Stimulated activated CD4-positive, alpha-beta T cell treated with anti-CD3 and anti-CD28 coated beads, Interleukin-12 subunit alpha, Interleukin-12 subunit beta, amount 100 ng/mL, for 24 hours (primary cell): ENCODE data around the gene COQ10B.

ENCODE experiments used
- DNase-seq, 2 experiments: peaks; one replicate each; pipeline ENCODE4 v3.0.0-alpha.2; 2020; ENCODE audit warnings: low read depth in 2 of 2

The COQ10B gene

DNA sequence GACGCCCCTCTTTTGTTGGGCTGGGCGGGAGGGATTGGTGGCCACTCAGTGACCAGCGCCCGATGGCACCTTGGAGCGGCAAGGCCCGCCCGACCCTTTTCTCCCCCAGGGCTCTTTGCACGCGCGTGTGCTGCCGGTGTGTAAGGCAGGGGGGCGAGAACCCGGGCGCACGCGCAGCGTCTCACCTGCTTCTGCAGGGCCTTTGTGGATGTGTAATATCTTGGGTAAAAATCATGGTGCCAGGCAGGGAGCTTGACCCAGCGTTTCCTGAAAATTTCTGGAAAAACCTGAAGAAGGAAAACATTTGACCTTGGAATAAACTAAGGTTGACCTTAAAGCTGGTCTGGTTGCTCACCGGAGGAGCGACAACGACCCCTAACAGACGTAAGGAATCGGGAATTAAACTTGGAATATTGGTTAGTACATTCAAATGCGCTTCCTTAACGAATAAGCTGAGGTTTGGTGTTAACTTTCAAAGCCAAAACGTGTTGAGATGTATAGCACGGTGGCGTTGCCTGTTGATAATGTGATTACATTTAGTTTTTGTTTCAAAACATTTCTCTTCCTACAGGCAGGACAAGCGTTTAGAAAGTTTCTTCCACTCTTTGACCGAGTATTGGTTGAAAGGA lies 47.3 kb downstream of the COQ10B start:
- no peak for DNase-seq

DNA sequence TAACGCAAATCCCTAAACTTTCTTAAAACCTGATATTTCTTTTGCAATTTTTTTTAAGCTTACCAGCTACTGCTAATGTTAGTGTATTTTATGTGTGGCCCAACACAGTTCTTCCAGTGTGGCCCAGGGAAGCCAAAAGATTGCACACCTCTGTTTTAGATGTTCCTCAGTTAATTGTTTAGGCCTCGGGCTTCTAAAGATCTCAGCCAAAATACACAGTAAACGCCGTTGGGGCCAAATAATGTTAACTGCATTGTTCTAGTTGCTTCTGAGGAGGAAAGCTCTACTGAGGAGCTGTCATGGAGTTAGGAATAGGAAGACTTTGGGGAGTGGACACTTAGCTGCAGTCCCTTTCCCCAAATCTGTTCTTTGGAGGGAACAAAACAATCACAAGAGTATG lies 48.8 kb downstream of the COQ10B start:
- no peak for DNase-seq

DNA sequence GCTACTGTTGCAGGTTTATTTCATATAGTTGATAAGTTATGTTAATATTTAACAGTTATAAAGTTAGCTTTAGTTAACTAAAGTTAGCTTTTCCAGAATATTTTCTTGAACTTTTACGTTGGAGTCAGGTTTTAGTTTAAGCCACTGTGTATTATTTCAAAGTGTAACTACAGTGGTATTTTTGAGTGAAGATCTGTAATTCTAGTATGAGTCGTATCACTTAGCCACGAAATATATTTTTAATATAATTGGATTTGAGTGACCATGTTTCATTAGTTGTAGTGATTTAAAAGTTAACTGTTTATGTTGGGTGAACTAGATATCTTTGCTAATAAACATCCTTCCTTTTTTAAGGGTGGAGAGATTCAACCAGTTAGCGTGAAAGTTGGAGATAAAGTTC lies 49.3 kb downstream of the COQ10B start:
- no peak for DNase-seq

DNA sequence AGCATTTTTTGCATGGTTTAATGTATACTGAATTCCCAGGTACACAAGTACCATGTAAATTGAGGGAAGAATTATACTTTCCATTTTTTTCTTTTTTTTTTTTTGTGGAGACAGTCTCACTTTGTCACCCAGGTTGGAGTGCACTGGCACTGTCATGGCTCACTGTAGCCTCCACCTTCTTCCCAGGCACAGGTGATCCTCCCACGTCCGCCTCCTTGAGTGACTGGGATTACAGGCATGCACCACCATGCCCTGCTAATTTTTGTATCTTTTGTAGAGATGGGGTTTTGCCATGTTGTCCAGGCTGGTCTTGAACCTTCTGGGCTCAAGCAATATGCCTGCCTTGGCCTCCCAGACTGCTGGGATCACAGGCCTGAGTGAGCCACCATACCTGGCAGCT lies 50.6 kb downstream of the COQ10B start:
- DNase-seq: no peak

DNA sequence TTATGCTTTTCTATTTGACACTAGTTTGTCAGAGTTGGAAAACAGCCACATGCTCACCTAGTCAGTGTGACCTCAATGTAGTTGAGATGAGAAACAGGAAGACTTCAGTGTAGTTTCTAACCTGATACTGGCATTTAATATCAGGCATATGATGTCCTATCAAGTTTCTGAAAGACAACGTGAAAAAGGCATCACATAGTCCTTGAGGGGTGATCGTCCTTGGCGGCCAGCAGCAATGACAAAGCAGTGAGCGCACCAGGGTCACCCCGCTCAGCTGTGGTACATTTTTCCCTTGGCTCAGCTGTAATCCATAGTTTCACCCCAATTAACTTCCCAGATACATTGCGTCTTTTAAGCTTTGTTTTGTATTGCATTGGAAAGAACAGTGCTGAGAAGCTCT lies 51.2 kb downstream of the COQ10B start:
- DNase-seq: no peak

DNA sequence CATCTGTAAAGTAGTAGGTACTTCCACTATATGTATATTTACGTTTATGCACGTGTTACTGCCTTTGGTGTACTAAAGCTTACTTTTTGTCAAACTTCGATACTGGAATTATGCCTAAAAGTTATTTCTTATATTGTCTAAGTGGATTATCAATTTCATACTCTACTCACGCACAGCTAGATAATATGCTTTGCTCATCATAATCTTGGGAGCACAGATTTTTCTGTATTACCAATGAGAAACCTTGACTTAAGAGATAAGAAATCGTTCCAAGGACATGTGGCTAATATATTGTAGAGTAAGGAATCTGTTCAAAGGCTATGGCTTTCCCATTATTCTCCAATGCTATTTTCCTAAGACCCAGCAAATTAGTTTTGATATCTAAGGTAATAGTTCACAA lies 53.3 kb downstream of the COQ10B start:
- no peak for DNase-seq

DNA sequence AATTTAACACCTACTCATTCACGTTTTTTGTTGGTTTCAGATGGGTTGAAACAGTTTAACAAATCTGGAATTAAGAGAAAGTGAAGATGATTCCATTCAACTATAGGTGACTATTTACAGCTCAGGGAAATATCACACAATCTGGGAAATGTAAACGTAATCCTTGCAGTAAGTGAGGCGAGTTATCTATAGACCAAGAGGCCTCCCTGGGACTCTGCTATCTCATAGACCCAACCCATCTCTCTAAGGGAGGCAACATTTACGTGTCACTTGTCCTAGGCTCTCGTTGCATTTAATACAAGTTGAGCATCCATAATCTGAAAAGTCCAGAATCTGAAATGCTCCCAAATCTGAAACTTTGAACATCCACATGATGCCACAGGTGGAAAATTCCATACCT lies 60.6 kb downstream of the COQ10B start:
- DNase-seq: no peak

DNA sequence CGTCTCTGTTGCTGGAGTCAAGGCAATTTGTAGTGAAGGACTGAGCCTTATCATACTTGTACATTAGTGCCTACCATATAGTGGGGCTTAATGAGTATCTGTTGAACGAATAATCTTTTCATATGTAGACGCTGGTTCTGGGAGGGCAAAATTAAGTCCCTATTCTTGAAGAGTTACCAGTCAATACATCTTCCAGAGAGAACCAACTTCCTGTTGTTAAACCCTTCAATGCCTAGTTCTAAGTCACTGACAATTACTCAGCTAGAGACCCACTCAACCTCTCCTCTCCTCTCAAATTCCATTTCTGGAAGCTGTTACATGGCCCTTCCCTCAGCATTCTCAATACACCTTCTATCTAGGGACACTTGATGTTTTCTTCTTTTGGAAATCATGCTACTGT lies 61.4 kb downstream of the COQ10B start:
- DNase-seq: no peak

DNA sequence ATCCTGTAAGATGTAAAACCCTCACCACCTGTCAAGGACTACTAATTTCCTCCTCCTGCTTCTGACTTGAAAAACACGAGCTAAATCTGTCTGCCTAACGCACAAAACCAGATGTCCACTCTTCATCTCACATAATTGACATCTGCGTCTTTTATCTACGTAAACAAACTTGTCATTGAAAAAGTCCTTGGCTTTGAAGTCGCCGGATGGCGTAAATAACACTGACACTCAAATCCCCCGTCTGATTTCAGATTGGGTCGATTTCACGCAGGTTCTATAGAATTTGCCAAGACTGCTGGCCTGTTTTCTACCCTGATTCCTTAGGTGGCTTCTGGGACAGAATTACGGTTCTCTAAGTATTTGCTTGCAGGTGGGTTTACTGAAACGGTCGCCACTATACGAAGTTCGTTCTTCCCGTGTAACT lies 62.0 kb downstream of the COQ10B start:
- peak in 1 of 2 experiments; percentile 3 for DNase-seq

DNA sequence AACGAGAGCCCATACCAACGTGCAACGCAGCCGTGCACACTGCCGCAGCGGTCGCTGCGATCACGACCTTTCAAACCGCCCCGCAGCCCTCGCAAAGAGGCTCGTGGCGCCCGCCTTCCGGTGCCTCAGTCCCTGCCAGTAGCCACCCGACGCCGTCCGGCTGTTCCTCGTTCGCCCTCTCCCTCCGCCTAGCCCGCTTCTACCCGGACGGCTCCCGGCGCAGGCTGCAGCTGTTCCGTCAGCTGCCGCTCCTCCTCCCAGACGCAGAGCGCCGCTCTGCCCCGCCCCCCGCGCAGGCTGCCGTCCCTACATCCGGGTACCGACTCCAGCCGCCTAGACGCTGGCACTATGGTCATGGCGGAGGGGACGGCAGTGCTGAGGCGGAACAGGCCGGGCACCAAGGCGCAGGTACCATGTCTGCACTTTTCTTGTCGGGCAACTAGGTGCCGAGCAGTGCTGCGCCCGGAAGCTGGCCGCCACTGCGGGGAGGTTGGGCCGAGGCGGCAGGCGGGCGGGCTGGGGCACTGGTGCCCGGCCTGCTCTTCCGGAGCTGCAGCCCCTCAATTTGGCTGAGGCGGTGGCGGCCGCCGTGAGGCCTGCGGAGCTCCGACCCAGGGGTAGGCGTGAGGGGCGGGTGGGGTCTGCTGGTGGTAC lies 62.5 kb downstream of the COQ10B start, which contains the start of gene MOB4:
Gene MOB4, plus strand, starts transcription at position 328 of the 654 bp plus-strand sequence. Its CDS starts 21 bp downstream, at position 349.
- DNase-seq: peak; percentile 88 to 90

DNA sequence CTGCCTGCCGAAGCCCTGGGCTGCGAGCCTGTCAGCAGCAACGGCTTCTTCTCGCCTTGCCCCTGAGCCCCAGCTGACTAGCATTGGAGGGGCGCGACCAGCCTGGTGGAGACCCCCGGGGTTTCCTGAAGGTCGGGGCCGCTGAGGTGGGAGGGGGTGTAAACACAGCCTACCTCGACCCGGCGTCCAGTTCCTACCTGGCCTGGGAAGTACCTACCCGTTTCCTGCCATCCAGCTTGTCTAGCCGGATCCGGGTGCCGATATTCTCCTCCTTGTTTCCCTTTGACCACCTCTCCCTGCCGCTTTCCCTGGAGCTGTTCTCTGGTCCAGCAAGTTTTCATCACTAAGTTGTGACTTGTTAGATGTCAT lies 63.0 kb downstream of the COQ10B start:
- no peak for DNase-seq

DNA sequence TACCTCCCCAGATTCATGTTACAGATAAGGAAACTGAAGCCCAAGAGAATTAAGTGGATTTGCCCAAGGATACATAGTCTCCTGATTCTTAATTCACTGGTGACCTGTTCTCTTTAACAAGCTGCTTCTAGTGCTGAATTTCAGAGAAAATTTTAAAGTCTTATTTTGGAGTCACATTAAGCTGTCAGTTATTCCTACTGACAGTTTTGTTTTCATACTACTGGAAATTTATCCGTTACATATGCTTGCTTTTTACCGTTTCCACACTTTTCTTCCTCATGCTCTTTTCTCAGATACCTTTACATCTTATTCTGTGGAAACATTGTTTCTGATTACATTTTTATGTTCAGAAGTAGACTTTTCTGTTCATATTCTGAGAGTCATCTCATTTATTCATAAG lies 63.8 kb downstream of the COQ10B start:
- DNase-seq: no peak
